ENCODE measurements around the gene CNTRL. TPM values are rescaled to one million over a fixed set of nuclear protein-coding genes. Genes with fewer than 3 reads are reported as not detected.

CNTRL gene
- total RNA-seq, 1 experiment from 2014 or later, result 44.9 TPM

GRCh38 chr9:121201045-121201737 lies 126.4 kb downstream of the CNTRL start:
- H3K27ac ChIP-seq, result peak overlapping the region; percentile 67
- H3K27me3 ChIP-seq (ENCODE audit: insufficient read depth, low read depth), result no peaks in the 10 kb centered on the region
- peak overlapping the region; percentile 92 for H3K4me3 ChIP-seq
- H3F3A ChIP-seq (ENCODE audit: insufficient read depth, low read depth), result no peaks in the 10 kb centered on the region; the same call in 1 of the 2 replicates
- POLR2A ChIA-PET (ENCODE audit: unreplicated experiment), result interaction anchor here (0.6 kb wide), 2 partner anchors 165 to 198 kb away, joined by 3 to 11 read pairs; no protein-coding TSS in a partner anchor
- peak in 1 of 2 experiments; percentile 60 for DNase-seq
- H3K9me2 ChIP-seq (ENCODE audit: insufficient read depth), result no peaks in the 10 kb centered on the region
- peak overlapping the region; percentile 88 for H3K4me2 ChIP-seq
- H4K20me1 ChIP-seq (ENCODE audit: insufficient read depth), result peaks cover 47% of the 10 kb centered on the region
- peak overlapping the region; percentile 77 for H2AFZ ChIP-seq
- intact Hi-C loops (cut with micrococcal nuclease; ENCODE audit: unreplicated experiment), result loop anchor here (1.0 to 5.0 kb wide), 2 partner anchors 49 to 80 kb away; no protein-coding TSS in a partner anchor
- H3K79me2 ChIP-seq (ENCODE audit: low read depth), result peaks cover 59% of the 10 kb centered on the region
- CTCF ChIA-PET, result interaction anchor here (0.6 to 1.0 kb wide), 3 partner anchors 220 to 581 kb away, joined by 3 to 7 read pairs (median 3); no protein-coding TSS in a partner anchor
- no peaks in the 10 kb centered on the region for H3K9me3 ChIP-seq (ENCODE audit: insufficient read depth, low read depth)
- peaks cover 31% of the 10 kb centered on the region for H3K4me1 ChIP-seq (replicated peaks; ENCODE audit: insufficient read depth)
- H3K36me3 ChIP-seq (ENCODE audit: low read depth), result no peaks in the 10 kb centered on the region
- TF ChIP-seq EZH2 (IDR thresholded peaks at IDR 0.05; ENCODE audit: low read depth) (no peak), CTCF (conservative IDR thresholded peaks at IDR 0.05) (no peak)
- BruUV-seq (replicated peaks), result no TSS peak

GRCh38 chr9:121201738-121202533 lies 127.2 kb downstream of the CNTRL start, which contains the start of gene RAB14:
Gene RAB14, minus strand, starts transcription at chr9:121201869. Its CDS starts 8,457 bp downstream, at chr9:121193412.
- ChIA-PET CTCF (interaction anchor here (0.6 to 1.0 kb wide), 4 partner anchors 198 to 582 kb away, joined by 3 to 7 read pairs (median 4); no protein-coding TSS in a partner anchor), POLR2A (ENCODE audit: unreplicated experiment) (interaction anchor here (0.6 kb wide), 4 partner anchors 116 to 358 kb away, joined by 3 to 10 read pairs (median 4); no protein-coding TSS in a partner anchor)
- peak within 1 kb of the TSS; percentile 67 for H3K27ac ChIP-seq
- peaks cover 51% of the 10 kb centered on the region for H3K79me2 ChIP-seq (ENCODE audit: low read depth)
- H4K20me1 ChIP-seq (ENCODE audit: insufficient read depth), result peaks cover 39% of the 10 kb centered on the region
- DNase-seq, result peak; percentile 90 to 100
- TF ChIP-seq CTCF (conservative IDR thresholded peaks at IDR 0.05) (peak; percentile 59), EZH2 (IDR thresholded peaks at IDR 0.05; ENCODE audit: low read depth) (no peak)
- intact Hi-C loops (cut with micrococcal nuclease; ENCODE audit: unreplicated experiment), result loop anchor here (1.0 to 5.0 kb wide), 2 partner anchors 50 to 81 kb away; no protein-coding TSS in a partner anchor
- peak within 1 kb of the TSS; percentile 99 for H2AFZ ChIP-seq
- H3K9me2 ChIP-seq (ENCODE audit: insufficient read depth), result no peaks in the 10 kb centered on the region
- peak within 1 kb of the TSS; percentile 92 for H3K4me3 ChIP-seq
- H3K9me3 ChIP-seq (ENCODE audit: insufficient read depth, low read depth), result no peaks in the 10 kb centered on the region
- no peaks in the 10 kb centered on the region; the same call in 1 of the 2 replicates for H3F3A ChIP-seq (ENCODE audit: insufficient read depth, low read depth)
- H3K4me2 ChIP-seq, result peak within 1 kb of the TSS; percentile 88
- H3K27me3 ChIP-seq (ENCODE audit: insufficient read depth, low read depth), result no peaks in the 10 kb centered on the region
- no peaks in the 10 kb centered on the region for H3K36me3 ChIP-seq (ENCODE audit: low read depth)
- H3K4me1 ChIP-seq (replicated peaks; ENCODE audit: insufficient read depth), result peaks cover 28% of the 10 kb centered on the region
- no TSS peak for BruUV-seq (replicated peaks)

DNA sequence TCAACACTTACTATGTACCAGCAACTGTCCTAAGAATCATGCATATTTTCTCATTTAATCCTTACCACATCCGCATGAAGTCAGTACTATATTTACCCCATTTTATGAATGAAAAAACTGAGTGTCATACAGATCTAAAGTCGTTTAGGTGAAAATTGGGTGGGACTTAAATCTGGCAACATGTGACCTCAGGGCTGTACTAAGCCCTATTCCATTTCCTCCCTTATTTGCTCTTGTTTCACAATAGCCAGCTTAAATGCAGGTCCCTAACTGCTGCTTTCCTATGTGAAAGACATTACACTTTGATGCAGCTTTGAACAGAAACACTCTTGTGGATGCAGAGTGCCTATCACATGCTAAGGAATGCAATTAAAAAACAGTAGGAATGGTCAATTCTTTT lies 129.4 kb downstream of the CNTRL start:
- Histone ChIP-seq H3K9me2 (ENCODE audit: insufficient read depth) (no peaks in the 10 kb centered on the region), H3K27me3 (ENCODE audit: insufficient read depth, low read depth) (no peaks in the 10 kb centered on the region), H3K4me2 (no peak overlapping the region), H3K27ac (no peak overlapping the region), H3K36me3 (ENCODE audit: low read depth) (no peaks in the 10 kb centered on the region), H2AFZ (no peak overlapping the region), H4K20me1 (ENCODE audit: insufficient read depth) (peaks cover 17% of the 10 kb centered on the region), H3K4me3 (no peak overlapping the region), H3F3A (ENCODE audit: insufficient read depth, low read depth) (no peaks in the 10 kb centered on the region; the same call in 1 of the 2 replicates), H3K9me3 (ENCODE audit: insufficient read depth, low read depth) (no peaks in the 10 kb centered on the region), H3K4me1 (replicated peaks; ENCODE audit: insufficient read depth) (peaks cover 15% of the 10 kb centered on the region), H3K79me2 (ENCODE audit: low read depth) (peaks cover 29% of the 10 kb centered on the region)
- no peak for DNase-seq
- BruUV-seq (replicated peaks), result no TSS peak
- ChIA-PET CTCF (no interaction called here), POLR2A (ENCODE audit: unreplicated experiment) (no interaction called here)
- TF ChIP-seq CTCF (conservative IDR thresholded peaks at IDR 0.05), result no peak
- no peak for TF ChIP-seq EZH2 (IDR thresholded peaks at IDR 0.05; ENCODE audit: low read depth)
- intact Hi-C loops (cut with micrococcal nuclease; ENCODE audit: unreplicated experiment), result loop anchor here (5.0 kb wide), 1 partner anchor 52 kb away; no protein-coding TSS in a partner anchor

All from PC-9 (cell line).